GM19372 (cell line): ENCODE measurements around the gene RDH13.
"Not testable (repeated sequence)": the region's sequence is repeated elsewhere in the genome, so short reads cannot be mapped to it uniquely, and the experiment has no call there.

Experiments
- ATAC-seq: cut with Tn5 transposase; IDR thresholded peaks from one replicate; pipeline ENCODE4 v1.9.1; 2021; ENCODE audit warnings: mild to moderate bottlenecking, low read depth, moderate library complexity; ENCODE audit not compliant: unreplicated experiment

The RDH13 gene, protein sequence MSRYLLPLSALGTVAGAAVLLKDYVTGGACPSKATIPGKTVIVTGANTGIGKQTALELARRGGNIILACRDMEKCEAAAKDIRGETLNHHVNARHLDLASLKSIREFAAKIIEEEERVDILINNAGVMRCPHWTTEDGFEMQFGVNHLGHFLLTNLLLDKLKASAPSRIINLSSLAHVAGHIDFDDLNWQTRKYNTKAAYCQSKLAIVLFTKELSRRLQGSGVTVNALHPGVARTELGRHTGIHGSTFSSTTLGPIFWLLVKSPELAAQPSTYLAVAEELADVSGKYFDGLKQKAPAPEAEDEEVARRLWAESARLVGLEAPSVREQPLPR

DNA sequence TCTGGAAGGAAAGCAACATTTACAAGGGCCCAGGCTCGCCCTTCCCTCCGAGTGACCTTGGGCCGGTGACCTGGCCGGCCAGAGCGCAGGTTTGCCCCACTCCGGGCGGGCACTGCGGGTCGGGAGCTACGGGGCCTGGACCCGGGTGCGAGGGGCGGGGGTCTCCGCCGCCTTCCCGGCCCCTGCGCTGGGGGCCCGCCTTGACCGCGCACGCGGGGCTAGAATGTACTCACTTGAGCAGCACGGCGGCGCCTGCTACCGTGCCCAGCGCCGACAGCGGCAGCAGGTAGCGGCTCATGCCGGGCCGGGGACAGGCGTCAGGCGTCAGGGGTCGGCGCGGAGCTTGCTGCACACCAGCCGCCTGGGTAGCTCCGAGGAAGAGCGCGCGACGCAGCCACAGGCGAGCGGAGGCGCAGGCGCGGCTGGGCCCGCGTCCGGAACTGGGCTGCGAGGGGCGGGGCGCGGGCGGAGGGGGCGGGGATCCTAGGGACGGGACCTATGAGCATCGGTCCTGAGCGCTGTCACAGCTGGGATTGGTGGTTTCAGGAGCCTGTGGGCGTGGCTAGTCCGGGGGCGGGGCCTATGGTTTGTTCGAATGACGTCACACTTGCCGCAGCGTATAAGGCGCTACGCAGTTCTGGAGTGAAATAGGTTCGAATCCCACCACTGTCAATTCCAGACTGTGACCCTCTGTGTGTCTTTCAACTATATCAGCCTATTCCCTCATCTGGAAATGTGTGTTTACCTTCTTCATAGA, at the start of gene RDH13:
RDH13 (minus strand) TSS at position 414 of the 757 bp plus-strand sequence; CDS start at position 298, 116 bp downstream.
- peak; percentile 70 for ATAC-seq

DNA sequence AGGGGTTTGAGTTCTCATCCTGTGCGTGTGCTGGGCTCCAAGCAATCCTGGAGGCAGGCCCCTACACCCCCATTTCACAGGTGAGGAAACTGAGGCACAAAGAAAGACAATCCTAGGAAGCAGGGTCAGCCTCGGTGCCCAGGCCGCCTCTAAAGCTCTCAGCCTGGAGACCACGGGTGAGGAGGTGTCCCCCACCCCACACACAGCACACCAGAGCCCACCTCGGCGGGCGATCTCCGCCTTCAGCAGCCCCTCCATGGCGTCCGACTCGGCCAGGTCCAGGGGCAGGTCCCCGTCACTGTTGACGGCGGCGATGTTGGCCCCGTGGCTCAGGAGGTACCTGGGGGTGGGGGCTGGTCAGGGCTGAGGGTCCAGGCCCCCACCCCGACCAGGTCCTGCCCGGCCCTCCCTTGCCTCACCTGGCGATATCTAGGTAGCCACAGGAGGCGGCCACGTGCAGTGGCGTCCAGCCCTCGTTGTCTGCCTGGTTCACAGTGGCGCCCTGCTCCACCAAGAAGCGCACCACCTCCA, 49.4 kb upstream of the RDH13 start:
- ATAC-seq, result no peak

DNA sequence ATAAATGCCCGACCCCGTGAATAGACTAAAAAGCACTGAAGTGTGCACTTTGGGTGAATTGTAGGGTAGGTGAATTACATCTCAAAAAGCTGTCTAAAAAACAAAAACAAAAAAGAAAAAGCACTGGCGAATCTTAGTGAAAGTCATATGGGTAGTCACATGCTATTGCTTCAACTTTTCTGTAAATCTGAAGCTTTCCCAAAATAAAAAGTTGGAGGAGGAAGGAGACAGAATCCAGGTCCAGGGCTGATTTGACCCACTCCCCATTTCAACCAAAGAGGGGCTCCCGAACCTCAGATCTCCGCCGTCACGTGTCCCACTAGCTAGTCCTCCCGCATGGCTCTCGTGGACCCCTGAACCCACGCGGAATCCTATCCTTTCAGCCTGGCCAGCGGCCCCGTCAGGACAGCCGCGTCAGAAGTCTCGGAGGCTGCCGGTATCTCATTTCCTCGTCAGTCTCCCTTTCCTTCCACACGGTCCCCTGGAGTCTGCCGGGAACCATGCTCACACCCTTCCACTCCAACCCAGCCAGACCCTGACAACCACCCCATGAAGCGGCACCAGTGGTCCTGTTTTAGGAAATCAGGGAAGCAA, 48.4 kb upstream of the RDH13 start:
- no peak for ATAC-seq

DNA sequence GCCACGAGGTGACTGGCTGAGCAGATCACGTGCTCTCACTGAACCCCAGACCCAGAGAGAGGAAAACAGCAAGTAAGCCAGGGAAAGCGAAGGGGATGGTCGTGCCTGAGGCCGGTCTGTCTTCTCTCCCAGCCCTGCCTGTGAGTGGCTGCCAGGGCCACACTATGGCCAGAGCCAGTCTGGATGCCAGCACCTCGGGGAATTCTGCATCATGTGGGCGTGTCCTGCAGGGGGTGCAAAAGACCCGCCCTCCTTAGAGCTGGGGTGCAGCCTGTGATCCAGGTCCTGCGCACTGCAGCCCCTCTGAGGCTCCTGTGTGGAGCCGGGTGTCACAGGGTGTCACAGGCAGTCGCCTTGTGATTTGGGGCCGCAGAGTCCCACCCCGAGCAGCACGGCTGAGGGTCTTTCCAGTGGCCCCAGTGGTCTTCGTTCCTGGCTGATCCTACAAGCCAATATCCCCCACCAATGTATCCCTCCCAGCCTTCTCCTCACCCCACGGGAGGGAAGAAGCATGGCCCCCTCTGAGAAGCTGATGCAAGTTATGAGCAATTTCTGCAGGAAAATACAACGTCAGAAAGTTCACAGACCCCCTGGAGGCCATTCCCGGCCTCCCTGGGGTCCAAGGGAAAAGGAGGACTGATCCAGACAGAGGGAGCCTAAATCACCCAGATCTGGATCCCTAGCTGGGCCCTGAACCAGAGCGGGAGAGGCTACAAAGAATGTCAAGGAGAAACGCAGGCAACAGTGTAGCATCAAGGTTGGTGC, 46.8 kb upstream of the RDH13 start:
- no peak for ATAC-seq

DNA sequence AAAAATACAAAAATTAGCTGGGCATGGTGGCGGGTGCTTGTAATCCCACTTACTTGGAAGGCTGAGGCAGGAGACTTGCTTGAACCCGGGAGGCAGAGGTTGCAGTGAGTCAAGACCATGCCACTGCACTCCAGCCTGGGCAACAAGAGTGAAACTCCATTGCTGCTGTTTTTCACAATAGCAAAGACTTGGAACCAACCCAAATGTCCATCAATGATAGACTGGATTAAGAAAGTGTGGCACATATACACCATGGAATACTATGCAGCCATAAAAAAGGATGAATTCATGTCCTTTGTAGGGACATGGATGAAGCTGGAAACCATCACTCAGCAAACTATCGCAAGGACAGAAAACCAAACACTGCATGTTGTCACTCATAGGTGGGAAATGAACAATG, 44.3 kb upstream of the RDH13 start:
- not testable (repeated sequence) for ATAC-seq

DNA sequence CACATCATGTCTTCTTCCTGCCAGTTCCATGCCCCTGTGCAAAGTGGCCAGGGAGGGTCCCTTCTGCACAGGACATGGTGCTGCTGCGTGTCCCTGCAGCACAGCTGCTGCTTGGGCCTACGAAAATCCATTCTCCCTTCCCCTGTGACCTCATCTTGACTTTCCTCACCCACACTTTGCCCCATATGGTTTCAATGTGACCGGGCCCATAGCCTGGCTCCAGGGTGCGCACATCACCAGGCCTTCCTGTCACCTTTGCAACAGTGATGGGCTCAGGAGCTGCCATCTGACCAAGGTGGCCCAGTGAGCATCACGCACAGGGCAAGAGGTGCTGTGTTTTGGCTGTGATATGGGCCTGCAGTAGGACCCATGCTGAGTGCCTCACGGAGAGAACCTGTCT, 43.6 kb upstream of the RDH13 start:
- ATAC-seq, result no peak

DNA sequence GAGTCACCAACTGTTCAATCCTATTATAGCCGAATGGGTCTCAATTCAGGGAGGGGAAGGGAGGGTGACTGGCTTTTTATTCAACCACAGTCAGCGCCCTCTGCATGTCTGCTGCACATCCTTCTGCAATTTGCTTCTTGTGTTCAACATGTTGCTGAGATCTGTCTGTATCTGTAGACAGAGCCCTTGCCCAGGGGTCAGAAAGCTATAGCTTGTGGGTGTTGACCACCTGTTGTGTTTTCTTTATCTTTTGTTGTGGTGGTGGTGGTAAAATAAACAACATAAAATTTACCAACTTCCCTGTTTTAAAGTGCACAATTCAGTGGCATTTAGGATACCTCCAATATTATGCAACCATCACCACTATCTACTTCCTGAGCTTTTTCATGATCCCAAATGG, 42.3 kb upstream of the RDH13 start:
- no peak for ATAC-seq

DNA sequence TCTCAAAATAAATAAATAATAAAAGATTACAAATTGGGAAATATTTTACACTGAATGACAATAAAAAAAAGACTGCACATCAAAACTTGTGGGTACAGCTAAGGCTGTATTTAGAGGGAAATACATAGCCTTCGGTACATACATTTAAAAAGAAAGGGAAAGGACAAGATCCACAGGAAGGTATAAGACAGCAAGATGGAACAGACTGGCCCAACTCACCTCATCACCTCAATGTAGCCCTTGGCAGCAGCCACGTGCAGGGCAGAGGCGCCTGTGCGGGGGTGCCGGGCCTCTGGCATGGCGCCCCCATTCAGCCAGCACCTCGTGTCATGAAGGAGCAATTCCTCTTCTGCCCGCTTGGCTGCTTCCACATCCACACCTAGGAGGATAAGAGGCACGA, 40.2 kb upstream of the RDH13 start:
- ATAC-seq, result no peak

DNA sequence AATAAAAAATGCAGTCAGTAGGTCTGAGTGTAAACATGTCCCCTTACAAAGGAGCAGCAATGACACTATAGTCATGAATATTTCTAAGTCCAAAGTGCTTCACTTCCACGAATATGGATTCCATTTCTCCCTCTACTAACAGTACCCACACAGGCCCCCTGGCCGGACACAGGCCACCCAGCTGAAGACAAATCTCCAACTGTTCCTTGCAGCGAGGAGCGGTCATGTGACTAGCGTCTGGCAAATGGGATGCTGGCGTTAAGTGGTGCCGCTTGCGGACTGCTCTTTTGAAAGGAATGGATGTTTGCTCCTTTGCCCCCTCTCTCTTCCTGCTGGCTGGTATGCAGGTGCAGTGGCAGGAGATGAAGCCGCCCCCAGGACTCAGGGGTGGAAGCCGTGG, 38.3 kb upstream of the RDH13 start:
- ATAC-seq, result no peak

DNA sequence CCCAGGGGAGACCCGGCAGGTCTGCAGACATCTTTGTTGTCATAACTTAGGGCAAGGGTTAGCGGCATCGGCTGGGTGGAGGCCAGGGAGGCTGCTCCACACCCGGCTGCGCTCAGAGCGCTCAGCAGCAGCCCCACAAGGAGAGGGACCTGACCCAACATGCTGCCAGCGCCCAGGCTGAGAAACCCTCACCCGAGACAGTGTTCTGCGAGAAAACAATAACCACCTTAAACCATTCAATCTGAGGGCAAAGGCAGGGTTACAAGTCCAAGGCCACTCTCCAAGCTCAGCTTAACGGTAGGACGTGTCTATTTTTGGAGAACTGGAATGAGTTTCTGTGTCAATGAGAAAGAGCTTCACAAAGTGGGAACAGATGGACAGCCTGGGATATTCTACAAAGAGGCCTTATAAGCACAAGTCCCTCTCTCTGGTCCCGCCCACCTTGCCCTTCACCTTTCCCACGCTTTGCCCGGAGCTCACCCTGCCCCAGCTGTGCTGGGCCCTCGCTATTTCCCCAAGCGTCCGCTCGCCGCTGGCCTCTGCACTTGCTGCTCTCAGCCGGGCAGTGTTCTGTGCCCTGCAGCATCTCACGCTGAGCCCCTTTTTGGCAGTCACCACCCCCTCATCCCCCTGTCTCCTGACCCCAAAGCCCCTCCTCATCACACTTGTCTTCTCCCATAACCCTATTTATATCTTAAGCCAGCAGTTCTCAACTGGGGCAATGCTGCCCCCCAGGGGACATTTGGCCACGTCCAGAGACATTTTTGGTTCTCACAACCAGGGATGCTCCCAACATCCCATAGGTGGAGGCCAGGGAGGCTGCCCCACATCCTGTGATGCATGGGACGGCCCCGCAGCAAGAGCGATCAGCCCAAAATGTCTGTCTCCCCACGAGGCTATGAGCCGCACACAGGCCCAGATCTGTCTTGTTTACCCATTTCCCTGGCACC, 36.9 kb upstream of the RDH13 start:
- ATAC-seq, result no peak

DNA sequence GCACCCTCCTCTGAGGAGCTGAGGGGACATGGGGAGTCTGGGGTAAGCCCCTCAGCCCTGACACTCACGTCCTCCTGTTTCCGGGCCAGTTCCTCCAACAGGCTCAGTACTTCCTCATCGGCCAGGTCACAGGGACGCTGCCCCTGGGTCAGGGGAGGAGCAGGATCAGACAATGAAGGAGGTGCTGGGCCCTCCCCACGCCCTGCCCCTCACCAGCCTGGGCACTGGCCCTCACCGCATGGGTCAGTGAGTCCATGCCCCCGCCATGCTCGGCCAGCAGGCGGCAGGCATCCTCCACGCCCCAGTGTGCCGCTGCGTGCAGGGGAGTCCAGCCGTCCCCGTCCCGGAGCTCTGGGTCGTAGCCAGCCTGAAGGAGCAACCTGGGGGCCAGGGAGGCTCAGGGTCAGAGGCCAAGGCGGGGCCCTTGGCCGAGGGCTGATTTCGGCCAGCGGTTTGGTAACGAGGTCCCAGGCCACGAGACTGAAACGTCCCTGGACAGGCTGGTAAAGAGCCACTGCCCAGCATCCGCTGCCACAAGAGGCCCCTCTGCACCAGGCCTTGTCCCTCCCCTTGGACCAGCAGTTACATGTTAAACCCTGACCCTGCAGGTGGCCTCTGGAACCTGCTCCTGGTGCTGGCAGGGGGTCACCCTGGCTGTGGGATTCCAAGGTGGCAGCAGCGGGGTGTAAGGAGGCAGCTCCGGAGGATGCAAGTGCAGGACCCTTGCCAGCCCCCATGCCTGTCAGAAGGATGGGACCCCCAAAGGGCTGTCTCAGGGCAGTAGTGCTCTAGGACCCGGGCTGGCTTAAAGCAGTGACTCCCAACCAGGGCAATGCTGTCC, 36.0 kb upstream of the RDH13 start:
- no peak for ATAC-seq

DNA sequence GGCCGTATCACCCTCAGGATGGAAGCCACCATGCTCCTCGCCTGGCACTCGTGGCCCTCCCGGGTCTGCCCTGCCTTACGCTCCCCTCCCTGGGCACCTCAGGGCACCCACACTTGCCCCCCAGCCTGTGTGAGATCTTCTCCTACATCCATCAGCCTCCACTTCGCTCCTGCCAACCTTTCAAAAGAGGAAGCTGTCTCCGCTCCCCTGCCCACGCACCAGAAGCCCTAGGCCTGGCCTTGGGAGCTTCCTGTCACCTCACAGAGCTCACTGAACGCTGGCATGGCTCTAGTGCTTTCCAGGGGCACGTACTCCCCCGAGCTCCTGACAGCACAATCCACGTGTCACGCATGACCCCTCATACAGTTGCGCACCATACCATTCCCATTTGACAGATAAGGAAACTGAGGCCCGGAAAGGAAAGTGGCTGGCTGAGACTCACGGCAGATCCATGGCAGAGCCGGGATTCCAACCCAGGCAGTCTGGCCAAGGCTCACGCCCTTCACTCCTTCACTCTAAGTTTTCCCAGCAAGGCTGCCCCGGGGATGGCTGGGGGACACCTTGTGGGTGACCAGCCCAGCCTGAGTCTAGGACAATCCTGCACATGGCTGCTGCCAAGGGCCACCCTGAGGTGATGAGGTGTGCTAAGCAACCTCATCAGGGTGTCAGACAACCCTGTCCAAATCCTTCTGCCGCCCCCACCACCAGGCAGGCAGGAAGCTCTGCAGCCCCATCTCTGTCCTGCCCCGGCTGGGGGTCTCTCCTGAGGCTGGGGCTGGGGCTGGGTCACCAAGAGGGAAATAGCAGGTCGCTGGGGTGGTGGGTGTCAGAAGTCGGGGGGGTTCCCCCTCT, 35.1 kb upstream of the RDH13 start:
- no peak for ATAC-seq

DNA sequence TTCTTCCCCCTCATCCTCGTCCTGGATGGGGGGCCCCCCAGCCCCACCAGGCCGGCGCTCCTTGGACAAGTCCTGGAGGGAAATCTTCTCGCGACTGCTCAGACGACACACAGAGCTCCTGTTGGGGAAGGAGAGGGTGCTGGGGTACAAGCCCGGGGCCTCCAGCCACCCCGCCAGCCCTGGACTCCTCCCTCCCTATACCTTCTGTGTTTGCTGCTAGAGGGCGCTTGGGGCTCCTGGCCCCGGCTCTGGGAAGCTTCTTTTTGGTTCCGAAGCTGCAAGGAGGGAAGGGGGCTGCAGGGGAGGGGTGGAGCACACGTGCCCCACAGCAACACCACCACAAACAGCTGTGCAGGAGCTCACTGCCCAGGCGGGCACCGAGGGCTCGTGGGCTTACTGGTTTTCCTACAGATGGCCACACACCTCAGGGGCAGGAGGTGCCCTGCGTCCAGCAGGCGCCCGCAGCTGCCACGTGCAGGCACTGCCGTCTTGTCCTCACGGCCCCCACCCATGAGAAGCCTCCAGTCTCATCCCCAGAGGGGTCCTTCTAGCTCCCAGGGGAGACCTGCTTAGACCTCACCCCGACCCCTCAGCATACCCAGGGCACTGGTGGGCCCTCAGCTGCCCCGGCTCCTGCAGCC, 33.2 kb upstream of the RDH13 start:
- no peak for ATAC-seq

DNA sequence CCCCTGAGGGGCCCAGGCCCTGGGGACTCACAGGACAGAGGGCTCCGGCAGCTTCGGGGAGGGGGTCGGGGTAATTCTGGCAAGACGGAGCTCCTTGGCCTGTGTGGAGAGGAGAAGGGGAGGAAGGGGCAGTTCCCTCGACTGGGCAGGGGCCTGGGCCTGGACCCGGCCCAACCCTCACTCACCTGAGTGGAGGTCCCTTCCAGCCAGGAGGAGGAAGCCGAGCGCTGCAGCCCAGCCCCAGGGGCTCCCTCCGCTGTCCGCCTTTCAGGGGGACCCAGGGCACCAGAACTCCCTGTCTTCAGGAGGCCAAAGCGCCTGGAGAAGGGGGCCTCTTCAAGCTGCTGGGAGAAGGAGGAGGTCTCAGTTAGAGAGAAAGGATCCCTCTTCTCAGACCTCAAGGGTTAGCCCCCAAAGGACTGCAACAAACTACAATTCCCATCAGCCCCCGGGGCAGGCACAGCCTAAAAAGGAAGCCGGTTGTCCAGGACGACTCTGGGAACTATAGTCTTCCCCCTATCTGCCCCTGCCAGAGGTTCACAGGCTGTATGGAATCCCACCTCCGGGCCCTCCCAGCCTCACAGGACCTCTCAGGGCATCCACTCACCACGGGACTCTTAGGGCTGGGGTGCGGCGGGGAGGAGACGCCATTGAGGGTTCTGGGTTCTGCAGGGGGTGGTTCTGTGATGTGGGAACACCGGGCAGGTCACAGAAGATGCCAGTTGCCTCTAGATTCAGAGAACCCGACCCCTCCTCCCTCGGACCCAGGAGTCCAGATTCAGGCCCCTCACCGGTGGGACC, 32.5 kb upstream of the RDH13 start:
- no peak for ATAC-seq

DNA sequence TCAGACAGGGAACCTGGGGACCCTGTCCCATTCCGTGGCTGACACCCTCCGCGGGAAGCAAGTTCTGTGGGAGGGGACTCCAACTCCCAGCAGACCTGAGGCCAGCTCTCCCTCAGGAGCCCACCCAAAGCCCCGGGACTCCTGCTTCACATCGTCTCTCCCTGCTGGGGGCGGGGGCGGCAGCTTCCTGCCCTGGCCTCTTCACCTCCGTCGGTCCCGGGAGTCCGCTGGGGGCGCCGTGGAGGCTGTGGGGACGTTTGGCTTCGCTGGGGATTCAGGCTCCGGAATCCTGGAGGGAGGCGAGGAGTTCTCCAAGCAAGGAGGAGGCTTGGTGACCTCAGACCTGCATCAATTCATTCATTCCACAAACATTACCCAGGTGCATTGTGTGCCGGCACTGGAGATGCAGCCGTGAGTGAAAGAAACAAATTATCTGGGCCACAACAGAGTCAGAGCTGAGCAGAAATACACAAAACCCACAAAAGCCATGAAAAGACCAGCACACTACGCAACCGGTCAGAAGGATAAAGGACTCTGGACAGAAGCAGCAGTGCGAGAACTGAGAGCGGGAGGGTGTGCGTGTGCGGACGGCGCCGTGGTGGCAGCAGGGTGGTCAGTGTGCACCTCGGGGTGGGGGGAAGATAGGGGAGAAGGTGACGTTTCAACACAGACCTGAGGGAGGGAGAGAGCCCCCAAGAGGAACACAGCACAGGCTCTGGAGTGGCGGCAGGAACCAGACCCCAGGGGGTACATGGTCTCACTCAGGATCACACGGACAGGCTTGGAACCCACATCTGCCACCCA, 31.7 kb upstream of the RDH13 start:
- no peak for ATAC-seq
